Breast epithelium (tissue), 4 donors: Measurements from ENCODE around the gene KRT3. TPM values are rescaled to one million over a fixed set of nuclear protein-coding genes. Genes with fewer than 3 reads are reported as not detected.

Source experiments
- DNase-seq, 2 donors: peaks; one replicate each; pipeline ENCODE4 v3.0.0-alpha.2; 2019; ENCODE audit warnings: low spot score in 2 of 2
- H3K27ac ChIP-seq, 2 donors: fragments of 200-600 bp; sonication (generic) in 1 of 2; one replicate each; pipeline ENCODE4 v1.5.1; 2016 to 2019; ENCODE audit warnings: mild to moderate bottlenecking in 1 of 2
- H3K27me3 ChIP-seq, 2 donors: fragments of 200-600 bp; sonication (generic) in 1 of 2; one replicate each; pipeline versions ENCODE4 v1.5.1 to v1.6.0; 2017 to 2019; ENCODE audit warnings: control low read depth in 1 of 2, mild to moderate bottlenecking in 1 of 2
- H3K36me3 ChIP-seq: fragments of 200-600 bp; one replicate; pipeline ENCODE4 v1.5.1; 2019
- H3K4me1 ChIP-seq, 2 donors: fragments of 200-600 bp; sonication (generic); one replicate each; pipeline ENCODE4 v1.5.1; 2016 to 2019; ENCODE audit warnings: control low read depth in 1 of 2
- H3K4me3 ChIP-seq, 3 donors: fragments of 200-600 bp; sonication (generic); 1 replicate in 2 of 3; 2 replicates in 1 of 3; pipeline ENCODE4 v1.5.1; 2016 to 2019; ENCODE audit warnings: mild to moderate bottlenecking in 3 of 3, moderate library complexity in 2 of 3
- H3K9me3 ChIP-seq, 2 donors: fragments of 200-600 bp; sonication (generic) in 1 of 2; one replicate each; pipeline ENCODE4 v1.5.1; 2016 to 2019; ENCODE audit warnings: control low read depth in 1 of 2
- CTCF ChIP-seq, 3 donors: fragments of 450-650 bp; IDR thresholded peaks; one replicate each; pipeline ENCODE4 v1.5.1; 2016 to 2017; ENCODE audit warnings: antibody characterized with exemption in 3 of 3, mild to moderate bottlenecking in 3 of 3, moderate library complexity in 3 of 3
- POLR2A ChIP-seq: fragments of 450-650 bp; IDR thresholded peaks from one replicate; pipeline ENCODE4 v1.6.1; 2016; ENCODE audit warnings: antibody characterized with exemption, mild to moderate bottlenecking, moderate library complexity
- POLR2AphosphoS5 ChIP-seq, 3 donors: sonication (generic); formaldehyde crosslinking; IDR thresholded peaks; one replicate each; pipeline ENCODE4 v1.6.1; 2017; ENCODE audit warnings: antibody characterized with exemption in 3 of 3
- intact Hi-C: fragments of 100-400 bp; cut with DNase I; formaldehyde crosslinking; loops from one replicate; pipeline ENCODE4 v1.15.1; 2023; ENCODE audit warnings: low total_unique reads
- total RNA-seq, 3 donors: library from RNA; depleted of rRNA; stranded (reverse); fragments of >200 nt; gene quantifications; one replicate each; pipeline ENCODE4 v1.1.0, GENCODE V29; 2016

The KRT3 gene
- total RNA-seq, 3 donors from 2014 or later = not detected

- TF ChIP-seq POLR2AphosphoS5 (IDR thresholded peaks at IDR 0.05) (no peak), POLR2A (no peak), CTCF (IDR thresholded peaks at IDR 0.05) (no peak)
- H3K36me3 ChIP-seq = no peaks in the 10 kb centered on the region
- no peak within 1 kb of the TSS for H3K27ac ChIP-seq
- H3K9me3 ChIP-seq = no peaks in the 10 kb centered on the region
- intact Hi-C loops = no loop called here
- H3K4me3 ChIP-seq = no peak within 1 kb of the TSS
- no peaks in the 10 kb centered on the region for H3K27me3 ChIP-seq
- DNase-seq = no peak
- no peaks in the 10 kb centered on the region for H3K4me1 ChIP-seq
These were observed 19.0 kb downstream of the KRT3 start, which contains the start of gene KRT76 for GRCh38 chr12:52776913-52777395. KRT76 (minus strand) TSS chr12:52777345; CDS start chr12:52777291, 54 bp downstream.

- intact Hi-C loops = no loop called here
- H3K9me3 ChIP-seq = no peaks in the 10 kb centered on the region
- TF ChIP-seq POLR2AphosphoS5 (IDR thresholded peaks at IDR 0.05) = no peak
- no peak for TF ChIP-seq POLR2A
These were observed 19.5 kb downstream of the KRT3 start for GRCh38 chr12:52776435-52776834.

GRCh38 chr12:52774629-52775250 lies 21.2 kb downstream of the KRT3 start:
- no peaks in the 10 kb centered on the region for H3K36me3 ChIP-seq
- H3K9me3 ChIP-seq = no peaks in the 10 kb centered on the region
- DNase-seq = no peak
- no peak overlapping the region for H3K27ac ChIP-seq
- H3K27me3 ChIP-seq = no peaks in the 10 kb centered on the region
- TF ChIP-seq POLR2AphosphoS5 (IDR thresholded peaks at IDR 0.05) = no peak
- TF ChIP-seq POLR2A = no peak
- TF ChIP-seq CTCF (IDR thresholded peaks at IDR 0.05) = no peak
- no peaks in the 10 kb centered on the region for H3K4me1 ChIP-seq
- intact Hi-C loops = no loop called here
- H3K4me3 ChIP-seq = no peak overlapping the region

More at GRCh38 chr12:52776435-52776834, 19.5 kb downstream of the KRT3 start:
- no peaks in the 10 kb centered on the region for H3K4me1 ChIP-seq
- H3K27me3 ChIP-seq = no peaks in the 10 kb centered on the region
- H3K4me3 ChIP-seq = no peak overlapping the region
- no peak overlapping the region for H3K27ac ChIP-seq
- H3K36me3 ChIP-seq = no peaks in the 10 kb centered on the region
- DNase-seq = no peak

- DNase-seq = no peak
- Histone ChIP-seq H3K4me3 (no peak overlapping the region), H3K4me1 (no peaks in the 10 kb centered on the region), H3K36me3 (no peaks in the 10 kb centered on the region), H3K9me3 (no peaks in the 10 kb centered on the region), H3K27ac (no peak overlapping the region), H3K27me3 (no peaks in the 10 kb centered on the region)
- intact Hi-C loops = no loop called here
- TF ChIP-seq CTCF (IDR thresholded peaks at IDR 0.05) (no peak), POLR2AphosphoS5 (IDR thresholded peaks at IDR 0.05) (no peak), POLR2A (no peak)
These were observed 23.1 kb downstream of the KRT3 start for GRCh38 chr12:52772772-52773171.

GRCh38 chr12:52772188-52772587 lies 23.7 kb downstream of the KRT3 start:
- TF ChIP-seq POLR2AphosphoS5 (IDR thresholded peaks at IDR 0.05) (no peak), POLR2A (no peak), CTCF (IDR thresholded peaks at IDR 0.05) (no peak)
- no peaks in the 10 kb centered on the region for H3K36me3 ChIP-seq
- H3K27me3 ChIP-seq = no peaks in the 10 kb centered on the region
- no peaks in the 10 kb centered on the region for H3K4me1 ChIP-seq
- no peaks in the 10 kb centered on the region for H3K9me3 ChIP-seq
- no peak overlapping the region for H3K27ac ChIP-seq
- no peak for DNase-seq
- no peak overlapping the region for H3K4me3 ChIP-seq
- intact Hi-C loops = no loop called here
